Lung microvascular endothelial cell (primary cell): ENCODE measurements around the gene CDH26. TPM values are rescaled to one million over a fixed set of nuclear protein-coding genes. Genes with fewer than 3 reads are reported as not detected.
"Not testable (repeated sequence)": the region's sequence is repeated elsewhere in the genome, so short reads cannot be mapped to it uniquely, and the experiment has no call there.

Experiments used
- DNase-seq, 2 donors: peaks; one replicate each; pipeline versions ENCODE4 v3.0.0 to v3.0.0-alpha.2; 2010; ENCODE audit warnings: low read depth in 2 of 2
- total RNA-seq: library from RNA; depleted of rRNA; stranded (reverse); fragments of >200 nt; gene quantifications from 2 replicates; pipeline ENCODE4 v1.2.1, GENCODE V29; 2014

CDH26 gene
- total RNA-seq, 1 donor from 2014 or later, result 0.40 TPM

DNA sequence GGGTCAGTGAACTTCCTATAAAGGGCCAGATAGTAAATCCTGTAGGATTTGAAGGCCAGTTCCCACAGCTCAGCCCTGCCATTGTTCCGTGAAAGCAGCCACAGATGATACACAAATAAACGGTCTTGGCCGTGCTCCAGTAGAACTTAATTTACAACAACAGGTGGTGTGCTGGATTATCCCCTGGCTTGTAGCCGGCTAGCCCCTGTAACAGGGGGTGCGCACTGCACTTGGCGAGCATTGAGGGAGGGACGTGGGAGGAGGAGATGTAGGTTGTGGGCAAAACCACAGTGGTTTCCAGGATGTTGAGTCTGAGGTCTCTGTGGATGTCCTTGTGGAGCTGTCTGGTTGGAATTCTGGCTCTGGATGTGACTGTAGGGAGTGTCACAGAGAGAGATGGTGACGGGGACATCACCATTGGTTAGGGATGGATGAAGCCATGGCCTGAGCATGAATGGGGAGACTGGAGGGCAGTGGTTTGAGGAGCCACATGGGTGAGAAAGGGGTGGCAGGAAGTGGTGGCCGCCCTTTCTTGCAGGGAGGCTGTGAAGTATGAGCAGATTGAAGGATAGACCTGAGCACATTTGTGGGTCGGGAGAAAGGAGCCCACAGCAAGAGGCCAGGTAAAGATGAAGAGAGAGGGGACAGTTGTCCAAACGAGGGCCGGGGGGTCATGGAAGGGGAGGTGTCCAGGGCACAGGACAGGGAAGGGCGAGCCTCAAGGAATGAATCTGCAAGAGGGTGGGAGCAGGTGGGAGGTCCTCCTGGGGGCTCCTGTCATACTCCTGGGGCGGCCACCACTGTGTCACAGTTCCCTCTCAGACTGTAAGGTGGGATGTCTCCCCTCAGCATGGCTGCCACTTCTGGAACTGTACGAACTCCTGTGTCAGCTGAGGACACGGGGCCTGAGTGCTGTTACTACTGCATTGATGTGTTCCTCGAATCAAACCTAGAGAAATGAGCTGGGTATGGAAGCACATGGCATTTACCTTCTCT is 53.6 kb downstream of the CDH26 start:
- DNase-seq, result no peak

GRCh38 chr20:60013296-60014139 is 55.3 kb downstream of the CDH26 start:
- no peak for DNase-seq

GRCh38 chr20:60016406-60016805 is 58.2 kb downstream of the CDH26 start:
- DNase-seq, result no peak

- no peak for DNase-seq
These were observed 62.0 kb downstream of the CDH26 start for GRCh38 chr20:60020251-60020650.

DNA sequence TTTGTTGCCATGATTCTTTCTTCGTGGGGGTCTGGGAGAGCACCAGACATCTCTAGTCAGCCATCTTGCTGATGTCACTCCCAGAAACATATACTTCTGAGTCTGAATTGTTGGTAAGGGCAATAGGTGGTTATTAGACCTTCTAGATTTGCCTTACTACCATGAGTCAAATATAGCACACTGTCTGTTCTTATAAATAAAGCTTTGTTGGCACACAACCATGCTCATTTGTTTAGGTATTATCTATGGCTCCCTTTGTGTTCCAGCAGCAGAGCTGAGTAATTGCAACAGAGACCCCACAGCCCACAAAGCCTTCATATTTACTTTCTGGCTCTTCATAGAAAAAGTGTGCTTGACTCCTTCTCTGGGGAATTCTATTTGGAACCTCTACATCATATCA is 62.9 kb downstream of the CDH26 start:
- DNase-seq, result no peak

- no peak for DNase-seq
These were observed 64.6 kb downstream of the CDH26 start for GRCh38 chr20:60022849-60023248.

GRCh38 chr20:60024245-60024644 is 66.0 kb downstream of the CDH26 start:
- DNase-seq, result no peak

DNA sequence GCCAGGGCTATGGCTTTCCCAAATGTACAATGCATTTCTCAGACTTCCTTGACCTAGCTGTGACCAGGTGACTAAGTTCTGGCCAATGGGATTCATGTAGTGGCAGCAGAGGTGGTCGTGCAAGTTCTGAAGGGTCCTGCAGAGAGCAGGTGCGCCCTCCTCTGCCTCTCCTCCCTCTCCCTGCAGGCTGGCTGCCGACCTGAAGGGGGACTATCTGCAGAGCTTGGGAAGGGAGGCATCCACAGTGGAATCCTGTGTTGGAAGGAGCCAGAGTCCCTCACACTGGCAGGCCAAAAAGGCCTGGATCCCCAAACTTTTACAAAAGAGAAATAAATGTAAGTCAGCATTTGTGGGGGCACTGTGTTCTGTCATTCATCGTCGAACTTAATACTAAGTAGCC is 66.6 kb downstream of the CDH26 start:
- DNase-seq, result no peak

DNA sequence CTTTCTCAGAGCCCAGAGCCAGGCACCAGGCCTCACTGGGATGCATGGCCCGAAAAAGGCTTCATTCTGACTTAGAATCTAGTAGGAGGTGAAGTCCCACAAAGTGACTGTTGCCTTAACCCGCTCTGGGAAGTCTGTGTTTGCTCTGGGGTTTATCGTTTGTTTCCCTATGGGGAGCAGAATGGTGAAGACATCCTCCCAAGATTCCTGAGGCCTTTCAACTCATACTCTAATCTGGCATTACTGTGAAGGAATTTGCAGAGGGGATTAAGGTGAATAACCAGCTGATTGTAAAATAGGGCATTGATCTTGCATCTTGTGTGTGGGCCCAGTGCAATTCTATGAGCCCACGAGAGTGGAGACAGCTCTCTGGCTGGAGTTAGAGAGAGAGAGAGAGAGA is 67.8 kb downstream of the CDH26 start:
- DNase-seq, result no peak

GRCh38 chr20:60030471-60030870 is 72.2 kb downstream of the CDH26 start:
- DNase-seq, result no peak

DNA sequence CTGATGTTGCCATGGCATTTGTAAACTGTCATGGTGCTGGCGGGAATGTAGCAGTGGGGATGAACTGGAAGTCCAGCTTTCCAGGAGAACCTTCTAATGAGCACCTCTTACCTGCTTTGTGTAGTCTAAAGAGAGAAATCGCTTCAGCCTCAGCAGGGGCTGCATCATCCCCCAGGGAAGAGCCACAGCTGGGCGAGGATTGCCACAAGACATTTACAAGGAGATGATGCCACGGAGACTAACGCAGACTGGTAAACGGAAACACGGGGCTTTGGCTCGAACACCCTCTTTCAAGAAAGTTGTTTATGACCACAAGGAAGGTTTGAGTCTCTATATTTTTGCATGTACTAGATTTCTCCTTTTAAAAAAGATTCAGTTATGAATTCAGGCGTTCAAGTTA is 72.9 kb downstream of the CDH26 start:
- DNase-seq, result no peak

- DNase-seq, result no peak
These were observed 76.2 kb downstream of the CDH26 start for GRCh38 chr20:60034231-60035110.

DNA sequence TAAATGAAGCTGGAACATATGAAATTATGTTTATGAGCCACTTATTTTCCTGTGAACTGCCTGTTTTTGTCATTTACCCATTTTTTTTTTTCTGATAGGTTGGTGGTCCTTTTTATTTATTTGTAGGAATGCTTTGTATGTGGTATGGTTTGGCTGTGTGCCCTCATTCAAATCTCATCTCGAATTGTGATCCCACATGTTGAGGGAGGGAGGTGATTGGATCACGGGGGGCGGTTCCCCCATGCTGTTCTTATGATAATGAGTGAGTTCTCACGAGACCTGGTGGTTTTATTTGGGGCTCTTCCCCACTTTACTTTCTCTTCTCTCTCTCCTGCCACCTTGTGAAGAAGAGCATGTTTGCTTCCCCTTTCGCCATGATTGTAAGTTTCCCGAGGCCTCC is 77.3 kb downstream of the CDH26 start:
- no peak for DNase-seq

GRCh38 chr20:60036346-60036745 is 78.1 kb downstream of the CDH26 start:
- DNase-seq, result no peak

DNA sequence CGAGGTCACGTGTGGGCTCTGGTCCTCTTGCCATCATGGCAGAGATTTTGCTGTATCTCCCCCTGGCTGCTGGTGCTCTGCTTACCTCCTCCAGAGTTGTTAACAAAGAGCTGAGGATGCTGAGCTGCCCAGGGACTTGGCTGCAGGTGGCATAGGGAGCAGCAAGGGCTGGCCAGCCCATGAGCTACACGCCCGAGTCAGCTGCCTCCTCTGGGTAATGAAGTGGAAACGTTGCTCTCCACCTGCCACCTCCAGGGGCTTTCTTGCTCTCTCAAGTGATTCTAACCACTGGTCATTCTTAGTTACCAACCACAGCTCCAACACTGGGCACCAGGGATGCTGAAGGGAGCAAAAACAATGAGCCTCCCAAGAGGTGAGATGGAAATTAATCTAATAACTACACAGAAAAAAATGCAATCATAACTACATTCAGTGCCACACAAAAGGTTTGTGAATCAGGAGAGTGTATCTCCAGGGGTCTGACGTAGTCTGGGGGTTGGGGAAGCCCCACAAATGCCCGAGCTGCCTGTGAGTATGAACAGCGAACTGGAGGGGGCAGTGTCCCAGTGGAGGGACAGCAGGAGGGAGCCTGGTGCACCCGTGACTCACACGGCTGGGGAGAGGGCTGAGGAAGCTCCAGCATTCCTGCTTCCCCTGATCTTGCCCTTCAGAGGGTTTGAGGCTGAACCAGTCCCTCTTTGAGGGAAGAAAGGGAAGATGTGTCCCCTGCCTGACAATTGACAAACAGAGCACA is 78.7 kb downstream of the CDH26 start:
- DNase-seq, result no peak

- no peak for DNase-seq
These were observed 80.3 kb downstream of the CDH26 start for GRCh38 chr20:60038400-60039008.

DNA sequence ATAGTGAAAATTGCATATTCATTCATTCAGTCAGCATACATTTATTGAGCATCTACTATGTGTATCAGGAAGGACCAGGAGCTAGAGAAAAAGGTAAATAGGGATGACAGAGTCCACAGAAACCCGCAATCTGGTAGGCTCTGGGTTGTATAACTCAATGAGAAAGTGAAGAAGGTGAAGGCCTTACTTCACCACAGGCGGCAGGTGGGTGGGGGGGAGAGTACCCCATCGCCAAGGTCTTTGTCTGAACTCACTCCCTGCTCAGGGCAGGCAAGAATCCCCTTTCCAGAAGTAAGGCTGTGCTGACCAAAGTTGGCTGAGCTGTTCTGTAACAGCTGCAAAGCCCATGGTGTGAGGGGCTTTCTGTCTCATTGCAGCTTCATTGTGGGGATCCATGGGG is 81.3 kb downstream of the CDH26 start:
- DNase-seq, result no peak

- no peak for DNase-seq
These were observed 82.4 kb downstream of the CDH26 start for GRCh38 chr20:60040471-60041162.

GRCh38 chr20:60041436-60042165 is 83.4 kb downstream of the CDH26 start:
- not testable (repeated sequence) for DNase-seq
